Embryonic facial prominence (tissue), 1 donor: Measurements from ENCODE around the gene HMGCS2.

Experiments
- DNase-seq: peaks from one replicate; pipeline ENCODE4 v3.0.0-alpha.2; 2016; ENCODE audit errors: extremely low spot score

Gene HMGCS2

GRCh38 chr1:119701659-119702058 is 67.0 kb downstream of the HMGCS2 start:
- DNase-seq, result no peak

GRCh38 chr1:119700326-119700725 is 68.4 kb downstream of the HMGCS2 start:
- no peak for DNase-seq
